Neural progenitor cell (in vitro differentiated cells): Measurements from ENCODE around the gene RAPGEF4. TPM values are rescaled to one million over a fixed set of nuclear protein-coding genes. Genes with fewer than 3 reads are reported as not detected.

Experiments used
- DNase-seq: peaks from one replicate; pipeline ENCODE4 v3.0.0-alpha.2; 2016; ENCODE audit warnings: low spot score
- H2AFZ ChIP-seq: fragments of 200-600 bp; sonication (generic); replicated peaks from 2 replicates; pipeline ENCODE4 v1.6.1; 2016; ENCODE audit warnings: antibody characterized with exemption
- H3F3A ChIP-seq: fragments of 200-600 bp; sonication (generic); 2 replicates; pipeline ENCODE4 v1.6.1; 2016; ENCODE audit warnings: antibody characterized with exemption, low read depth
- H3K27ac ChIP-seq: fragments of 200-600 bp; sonication (generic); 2 replicates; pipeline ENCODE4 v1.5.1; 2016; ENCODE audit warnings: mild to moderate bottlenecking
- H3K27me3 ChIP-seq: fragments of 200-600 bp; sonication (generic); 2 replicates; pipeline ENCODE4 v1.6.1; 2016; ENCODE audit warnings: mild to moderate bottlenecking, moderate library complexity
- H3K36me3 ChIP-seq: fragments of 200-600 bp; sonication (generic); 2 replicates; pipeline ENCODE4 v1.5.1; 2016
- H3K4me1 ChIP-seq: fragments of 200-600 bp; sonication (generic); 2 replicates; pipeline ENCODE4 v1.6.1; 2016; ENCODE audit warnings: mixed run types
- H3K4me2 ChIP-seq: fragments of 200-600 bp; sonication (generic); 2 replicates; pipeline ENCODE4 v1.6.1; 2016
- H3K4me3 ChIP-seq: fragments of 200-600 bp; sonication (generic); 2 replicates; pipeline ENCODE4 v1.5.1; 2016
- H3K79me2 ChIP-seq: fragments of 200-600 bp; sonication (generic); 2 replicates; pipeline ENCODE4 v1.6.1; 2016; ENCODE audit warnings: low read depth
- H3K9ac ChIP-seq: fragments of 200-600 bp; sonication (generic); 2 replicates; pipeline ENCODE4 v1.6.1; 2016
- H3K9me3 ChIP-seq: fragments of 200-600 bp; sonication (generic); 2 replicates; pipeline ENCODE4 v1.5.1; 2016; ENCODE audit warnings: low read depth
- H4K20me1 ChIP-seq: fragments of 200-600 bp; sonication (generic); 2 replicates; pipeline ENCODE4 v1.6.1; 2016; ENCODE audit warnings: low read depth
- H3K27ac Mint-ChIP-seq: 3 replicates; pipeline ENCODE4 v1.8.0; 2021; ENCODE audit warnings: mixed read lengths
- H3K27me3 Mint-ChIP-seq: 2 replicates; pipeline ENCODE4 v1.8.0; 2022; ENCODE audit warnings: low read depth, mild to moderate bottlenecking, inconsistent platforms, moderate library complexity, mixed read lengths; ENCODE audit not compliant: insufficient read depth
- H3K36me3 Mint-ChIP-seq: 3 replicates; pipeline ENCODE4 v1.8.0; 2021; ENCODE audit warnings: mixed read lengths
- H3K4me1 Mint-ChIP-seq: 3 replicates; pipeline ENCODE4 v1.8.0; 2021; ENCODE audit warnings: mixed read lengths
- H3K4me3 Mint-ChIP-seq: 3 replicates; pipeline ENCODE4 v1.8.0; 2021; ENCODE audit warnings: mild to moderate bottlenecking, moderate library complexity, mixed read lengths
- H3K9me3 Mint-ChIP-seq: 3 replicates; pipeline ENCODE4 v1.8.0; 2020; ENCODE audit warnings: mixed read lengths
- EZH2 ChIP-seq: fragments of 200-600 bp; sonication (generic); IDR thresholded peaks from 2 replicates; pipeline ENCODE4 v1.6.1; 2017; ENCODE audit warnings: antibody characterized with exemption, mild to moderate bottlenecking, moderate library complexity
- EZH2phosphoT487 ChIP-seq: fragments of 200-600 bp; sonication (generic); IDR thresholded peaks from 2 replicates; pipeline ENCODE4 v1.6.1; 2017; ENCODE audit warnings: antibody characterized with exemption
- total RNA-seq: library from RNA; depleted of rRNA; stranded (reverse); fragments of >200 nt; gene quantifications from 2 replicates; pipeline ENCODE4 v1.2.3, GENCODE V29; 2015; ENCODE audit warnings: low replicate concordance
- TF ChIP-seq, protein P1 (sequence below): fragments of 200-600 bp; sonication (generic); IDR thresholded peaks from 2 replicates; pipeline ENCODE4 v1.5.1; 2017; ENCODE audit warnings: antibody characterized with exemption, mild to moderate bottlenecking

Gene RAPGEF4
- total RNA-seq, 1 donor from 2014 or later, result 1.8 TPM

DNA sequence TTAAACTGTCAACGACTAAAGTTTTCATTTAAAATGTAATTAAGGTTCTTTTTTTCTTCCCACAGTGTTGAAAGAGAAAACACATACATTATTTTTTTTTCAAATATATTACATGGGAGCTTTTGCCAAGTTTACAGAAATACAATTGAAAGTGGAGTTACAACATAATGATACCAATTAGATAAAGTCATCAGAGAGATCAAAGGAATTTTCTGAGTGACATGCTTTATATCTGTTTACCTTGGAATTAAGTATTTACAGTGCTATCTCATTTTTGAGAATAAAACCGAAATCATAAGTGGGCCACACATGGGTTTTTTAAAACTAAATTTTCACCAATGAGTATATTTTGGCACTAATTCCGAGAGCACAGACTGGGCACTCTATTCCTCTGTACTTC, 165.2 kb downstream of the RAPGEF4 start:
- H3K79me2 ChIP-seq, result no peaks in the 10 kb centered on the region

GRCh38 chr2:172901913-172902312, 166.3 kb downstream of the RAPGEF4 start:
- Histone ChIP-seq H3K27me3 (no peaks in the 10 kb centered on the region), H3K27ac (no peak overlapping the region), H3F3A (no peaks in the 10 kb centered on the region), H3K79me2 (no peaks in the 10 kb centered on the region), H3K36me3 (no peaks in the 10 kb centered on the region), H3K9me3 (no peaks in the 10 kb centered on the region), H3K4me2 (no peak overlapping the region), H4K20me1 (no peaks in the 10 kb centered on the region), H3K4me1 (peaks cover 7% of the 10 kb centered on the region), H3K9ac (no peak overlapping the region), H2AFZ (no peak overlapping the region), H3K4me3 (no peak overlapping the region)
- TF ChIP-seq EZH2, result no peak
- Mint-ChIP-seq H3K36me3 (no peaks in the 10 kb centered on the region), H3K27me3 (peaks cover 2% of the 10 kb centered on the region), H3K27ac (no peak overlapping the region), H3K9me3 (no peaks in the 10 kb centered on the region), H3K4me3 (no peak overlapping the region), H3K4me1 (no peaks in the 10 kb centered on the region)
- no peak for DNase-seq

More for the DNA sequence above, 165.2 kb downstream of the RAPGEF4 start:
- Histone ChIP-seq H3K9me3 (no peaks in the 10 kb centered on the region), H3K27me3 (no peaks in the 10 kb centered on the region), H3F3A (no peaks in the 10 kb centered on the region), H3K4me2 (no peak overlapping the region), H2AFZ (no peak overlapping the region), H3K36me3 (no peaks in the 10 kb centered on the region), H3K4me1 (no peaks in the 10 kb centered on the region), H4K20me1 (no peaks in the 10 kb centered on the region), H3K27ac (no peak overlapping the region), H3K9ac (no peak overlapping the region), H3K4me3 (no peak overlapping the region)
- Mint-ChIP-seq H3K27me3 (peaks cover 2% of the 10 kb centered on the region), H3K36me3 (no peaks in the 10 kb centered on the region), H3K4me3 (no peak overlapping the region), H3K27ac (no peak overlapping the region), H3K9me3 (no peaks in the 10 kb centered on the region), H3K4me1 (peaks cover 3% of the 10 kb centered on the region)
- TF ChIP-seq EZH2phosphoT487 (no peak), EZH2 (no peak)
- TF ChIP-seq, protein P1, sequence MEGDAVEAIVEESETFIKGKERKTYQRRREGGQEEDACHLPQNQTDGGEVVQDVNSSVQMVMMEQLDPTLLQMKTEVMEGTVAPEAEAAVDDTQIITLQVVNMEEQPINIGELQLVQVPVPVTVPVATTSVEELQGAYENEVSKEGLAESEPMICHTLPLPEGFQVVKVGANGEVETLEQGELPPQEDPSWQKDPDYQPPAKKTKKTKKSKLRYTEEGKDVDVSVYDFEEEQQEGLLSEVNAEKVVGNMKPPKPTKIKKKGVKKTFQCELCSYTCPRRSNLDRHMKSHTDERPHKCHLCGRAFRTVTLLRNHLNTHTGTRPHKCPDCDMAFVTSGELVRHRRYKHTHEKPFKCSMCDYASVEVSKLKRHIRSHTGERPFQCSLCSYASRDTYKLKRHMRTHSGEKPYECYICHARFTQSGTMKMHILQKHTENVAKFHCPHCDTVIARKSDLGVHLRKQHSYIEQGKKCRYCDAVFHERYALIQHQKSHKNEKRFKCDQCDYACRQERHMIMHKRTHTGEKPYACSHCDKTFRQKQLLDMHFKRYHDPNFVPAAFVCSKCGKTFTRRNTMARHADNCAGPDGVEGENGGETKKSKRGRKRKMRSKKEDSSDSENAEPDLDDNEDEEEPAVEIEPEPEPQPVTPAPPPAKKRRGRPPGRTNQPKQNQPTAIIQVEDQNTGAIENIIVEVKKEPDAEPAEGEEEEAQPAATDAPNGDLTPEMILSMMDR, result no peak
- no peak for DNase-seq

GRCh38 chr2:172904236-172904635, 168.6 kb downstream of the RAPGEF4 start:
- H3K79me2 ChIP-seq, result no peaks in the 10 kb centered on the region
- no peak overlapping the region for H3K4me3 Mint-ChIP-seq
- no peak overlapping the region for H3K27ac ChIP-seq
- H3K4me1 ChIP-seq, result peaks cover 7% of the 10 kb centered on the region
- no peak overlapping the region for H3K27ac Mint-ChIP-seq
- H3K27me3 ChIP-seq, result no peaks in the 10 kb centered on the region
- H3K27me3 Mint-ChIP-seq, result peaks cover 2% of the 10 kb centered on the region
- no peaks in the 10 kb centered on the region for H3F3A ChIP-seq
- no peaks in the 10 kb centered on the region for H3K9me3 Mint-ChIP-seq
- no peak for DNase-seq
- H2AFZ ChIP-seq, result no peak overlapping the region
- H3K4me2 ChIP-seq, result no peak overlapping the region
- no peaks in the 10 kb centered on the region for H3K4me1 Mint-ChIP-seq
- no peaks in the 10 kb centered on the region for H3K9me3 ChIP-seq
- no peaks in the 10 kb centered on the region for H4K20me1 ChIP-seq
- no peak overlapping the region for H3K9ac ChIP-seq
- H3K4me3 ChIP-seq, result no peak overlapping the region
- H3K36me3 Mint-ChIP-seq, result no peaks in the 10 kb centered on the region
- TF ChIP-seq EZH2phosphoT487 (no peak), EZH2 (no peak)
- TF ChIP-seq, protein P1, result no peak
- no peaks in the 10 kb centered on the region for H3K36me3 ChIP-seq

DNA sequence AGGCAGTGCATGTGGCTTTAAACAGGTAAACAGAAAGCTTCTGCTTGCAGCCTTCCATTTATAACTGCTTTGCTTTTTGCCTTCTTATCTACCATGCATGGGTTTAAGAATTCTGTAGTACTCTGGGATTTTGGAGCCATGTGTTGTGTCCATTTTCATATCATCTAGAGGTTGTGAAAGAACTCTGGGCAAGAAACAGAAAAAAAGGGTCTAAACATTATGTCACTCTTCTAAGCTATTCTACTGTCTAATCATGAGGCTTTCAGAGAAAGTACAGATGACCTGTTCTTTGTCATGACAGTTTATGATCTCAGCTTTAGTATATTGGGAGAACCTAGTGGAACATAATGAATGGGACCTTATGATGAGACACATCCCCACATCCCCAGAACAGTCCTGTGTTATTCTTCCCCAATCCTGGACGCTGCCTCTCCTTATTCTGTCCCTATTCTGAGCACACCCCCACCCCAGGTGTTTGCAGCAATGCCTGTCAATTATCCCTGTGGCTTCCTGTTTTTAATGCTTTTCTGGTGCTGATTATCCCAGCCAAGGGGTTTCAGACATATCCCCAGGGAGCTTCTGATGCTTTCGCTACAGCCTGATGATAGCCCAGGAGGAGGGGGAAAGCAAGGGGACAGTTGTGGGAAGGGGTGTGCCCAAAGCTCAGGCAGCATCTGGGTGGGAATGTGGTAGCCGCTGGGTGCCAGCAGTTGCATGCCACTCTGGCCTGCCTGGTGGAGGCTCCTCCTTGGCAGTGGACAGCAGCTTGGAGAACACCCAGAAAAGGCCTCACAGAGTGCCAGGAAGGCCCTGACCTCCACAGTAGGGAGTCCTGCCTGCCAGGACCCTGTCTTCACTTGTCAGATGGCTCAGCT, 170.5 kb downstream of the RAPGEF4 start:
- TF ChIP-seq EZH2 (no peak), EZH2phosphoT487 (no peak)
- TF ChIP-seq, protein P1, result no peak
- Histone ChIP-seq H4K20me1 (no peaks in the 10 kb centered on the region), H3K9ac (no peak overlapping the region), H3K79me2 (no peaks in the 10 kb centered on the region), H3F3A (no peaks in the 10 kb centered on the region), H3K27ac (no peak overlapping the region), H3K4me1 (peaks cover 7% of the 10 kb centered on the region), H2AFZ (no peak overlapping the region), H3K4me3 (no peak overlapping the region), H3K4me2 (no peak overlapping the region), H3K9me3 (no peaks in the 10 kb centered on the region), H3K27me3 (no peaks in the 10 kb centered on the region), H3K36me3 (no peaks in the 10 kb centered on the region)
- DNase-seq, result no peak
- H3K4me3 Mint-ChIP-seq, result no peak overlapping the region
- no peak overlapping the region for H3K27ac Mint-ChIP-seq
- no peaks in the 10 kb centered on the region for H3K36me3 Mint-ChIP-seq
- no peaks in the 10 kb centered on the region for H3K4me1 Mint-ChIP-seq
- peaks cover 2% of the 10 kb centered on the region for H3K27me3 Mint-ChIP-seq
- no peaks in the 10 kb centered on the region for H3K9me3 Mint-ChIP-seq
